ENCODE measurements around the gene CNOT3.

Gene CNOT3

DNA sequence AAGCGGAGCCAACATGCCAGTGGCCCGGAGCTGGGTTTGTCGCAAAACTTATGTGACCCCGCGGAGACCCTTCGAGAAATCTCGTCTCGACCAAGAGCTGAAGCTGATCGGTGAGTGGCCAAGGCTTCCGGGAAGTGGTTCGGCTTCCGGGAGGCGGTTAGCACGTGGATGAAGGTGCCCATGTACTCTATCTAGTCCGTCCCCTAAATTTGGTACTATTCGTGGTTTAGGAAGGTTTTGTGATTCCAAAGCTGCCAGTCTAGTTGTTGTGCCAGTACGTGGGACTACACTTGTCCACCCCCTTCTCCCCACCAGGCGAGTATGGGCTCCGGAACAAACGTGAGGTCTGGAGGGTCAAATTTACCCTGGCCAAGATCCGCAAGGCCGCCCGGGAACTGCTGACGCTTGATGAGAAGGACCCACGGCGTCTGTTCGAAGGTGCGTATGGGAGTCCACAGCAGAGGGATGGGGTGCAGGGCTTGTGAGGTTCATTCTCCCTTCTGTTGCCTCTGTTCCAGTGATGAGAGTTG lies 63.7 kb downstream of the CNOT3 start:
- no peak for TF ChIP-seq EP300 (IDR thresholded peaks at IDR 0.05; ENCODE audit: borderline replicate concordance)
- TF ChIP-seq NFIC (IDR thresholded peaks at IDR 0.05): no peak
- no peak for TF ChIP-seq RAD21 (IDR thresholded peaks at IDR 0.05; ENCODE audit: low read depth)
- TF ChIP-seq CREB1 (IDR thresholded peaks at IDR 0.05; ENCODE audit: low read depth): no peak
- TF ChIP-seq, protein P1, sequence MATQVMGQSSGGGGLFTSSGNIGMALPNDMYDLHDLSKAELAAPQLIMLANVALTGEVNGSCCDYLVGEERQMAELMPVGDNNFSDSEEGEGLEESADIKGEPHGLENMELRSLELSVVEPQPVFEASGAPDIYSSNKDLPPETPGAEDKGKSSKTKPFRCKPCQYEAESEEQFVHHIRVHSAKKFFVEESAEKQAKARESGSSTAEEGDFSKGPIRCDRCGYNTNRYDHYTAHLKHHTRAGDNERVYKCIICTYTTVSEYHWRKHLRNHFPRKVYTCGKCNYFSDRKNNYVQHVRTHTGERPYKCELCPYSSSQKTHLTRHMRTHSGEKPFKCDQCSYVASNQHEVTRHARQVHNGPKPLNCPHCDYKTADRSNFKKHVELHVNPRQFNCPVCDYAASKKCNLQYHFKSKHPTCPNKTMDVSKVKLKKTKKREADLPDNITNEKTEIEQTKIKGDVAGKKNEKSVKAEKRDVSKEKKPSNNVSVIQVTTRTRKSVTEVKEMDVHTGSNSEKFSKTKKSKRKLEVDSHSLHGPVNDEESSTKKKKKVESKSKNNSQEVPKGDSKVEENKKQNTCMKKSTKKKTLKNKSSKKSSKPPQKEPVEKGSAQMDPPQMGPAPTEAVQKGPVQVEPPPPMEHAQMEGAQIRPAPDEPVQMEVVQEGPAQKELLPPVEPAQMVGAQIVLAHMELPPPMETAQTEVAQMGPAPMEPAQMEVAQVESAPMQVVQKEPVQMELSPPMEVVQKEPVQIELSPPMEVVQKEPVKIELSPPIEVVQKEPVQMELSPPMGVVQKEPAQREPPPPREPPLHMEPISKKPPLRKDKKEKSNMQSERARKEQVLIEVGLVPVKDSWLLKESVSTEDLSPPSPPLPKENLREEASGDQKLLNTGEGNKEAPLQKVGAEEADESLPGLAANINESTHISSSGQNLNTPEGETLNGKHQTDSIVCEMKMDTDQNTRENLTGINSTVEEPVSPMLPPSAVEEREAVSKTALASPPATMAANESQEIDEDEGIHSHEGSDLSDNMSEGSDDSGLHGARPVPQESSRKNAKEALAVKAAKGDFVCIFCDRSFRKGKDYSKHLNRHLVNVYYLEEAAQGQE (IDR thresholded peaks at IDR 0.05; ENCODE audit: low read depth): no peak

DNA sequence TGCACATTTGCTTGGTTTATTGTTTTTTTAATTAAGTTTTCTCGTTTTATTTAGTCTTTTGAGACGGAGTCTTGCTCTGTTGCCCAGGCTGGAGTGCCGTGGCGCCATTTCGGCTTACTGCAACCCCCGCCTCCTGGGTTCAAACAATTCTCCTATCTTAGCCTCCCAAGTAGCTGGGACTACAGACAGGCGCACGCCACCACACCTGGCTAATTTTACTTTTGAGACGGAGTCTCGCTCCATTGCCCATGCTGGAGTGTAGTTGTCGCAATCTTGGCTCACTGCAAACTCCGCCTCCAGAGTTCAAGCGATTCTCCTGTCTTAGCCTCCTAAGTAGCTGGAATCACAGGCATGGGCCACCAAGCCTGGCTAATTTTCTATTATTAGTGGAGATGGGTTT lies 64.4 kb downstream of the CNOT3 start:
- TF ChIP-seq, protein P2, sequence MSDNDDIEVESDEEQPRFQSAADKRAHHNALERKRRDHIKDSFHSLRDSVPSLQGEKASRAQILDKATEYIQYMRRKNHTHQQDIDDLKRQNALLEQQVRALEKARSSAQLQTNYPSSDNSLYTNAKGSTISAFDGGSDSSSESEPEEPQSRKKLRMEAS (IDR thresholded peaks at IDR 0.05): no peak
- TF ChIP-seq RAD21 (IDR thresholded peaks at IDR 0.05; ENCODE audit: low read depth) (no peak), YY1 (IDR thresholded peaks at IDR 0.05; ENCODE audit: low read depth) (no peak), EP300 (IDR thresholded peaks at IDR 0.05; ENCODE audit: borderline replicate concordance) (no peak), CREB1 (IDR thresholded peaks at IDR 0.05; ENCODE audit: low read depth) (no peak), TAF1 (IDR thresholded peaks at IDR 0.05; ENCODE audit: low read depth) (no peak), FOXM1 (IDR thresholded peaks at IDR 0.05; ENCODE audit: borderline replicate concordance, low read depth) (no peak)
- TF ChIP-seq, protein P3, sequence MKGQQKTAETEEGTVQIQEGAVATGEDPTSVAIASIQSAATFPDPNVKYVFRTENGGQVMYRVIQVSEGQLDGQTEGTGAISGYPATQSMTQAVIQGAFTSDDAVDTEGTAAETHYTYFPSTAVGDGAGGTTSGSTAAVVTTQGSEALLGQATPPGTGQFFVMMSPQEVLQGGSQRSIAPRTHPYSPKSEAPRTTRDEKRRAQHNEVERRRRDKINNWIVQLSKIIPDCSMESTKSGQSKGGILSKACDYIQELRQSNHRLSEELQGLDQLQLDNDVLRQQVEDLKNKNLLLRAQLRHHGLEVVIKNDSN (IDR thresholded peaks at IDR 0.05): no peak

DNA sequence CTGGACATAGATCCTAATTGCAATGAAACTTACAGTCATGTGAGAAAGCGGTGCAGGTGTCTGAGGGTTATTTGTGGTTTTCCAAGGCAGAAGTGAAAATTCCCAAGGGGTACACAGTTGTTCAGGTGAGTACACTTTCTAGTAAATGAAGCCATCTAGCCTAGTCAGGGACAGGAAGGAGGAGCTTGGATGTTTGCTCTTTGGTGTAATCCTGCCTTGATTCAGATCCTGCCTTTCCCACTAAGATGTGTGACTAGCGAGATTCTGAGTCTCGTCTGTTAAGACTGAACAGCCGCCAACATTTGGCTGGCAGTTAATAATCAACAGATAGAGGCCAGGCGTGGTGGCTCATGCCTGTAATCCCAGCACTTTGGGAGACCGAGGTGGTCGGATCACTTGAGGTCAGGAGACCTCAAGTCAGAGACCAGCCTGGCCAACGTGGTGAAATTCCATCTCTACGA lies 65.6 kb downstream of the CNOT3 start:
- TF ChIP-seq CEBPB (IDR thresholded peaks at IDR 0.05): no peak
- TF ChIP-seq, protein P3 (IDR thresholded peaks at IDR 0.05): no peak
- TF ChIP-seq, protein P2 (IDR thresholded peaks at IDR 0.05): no peak
- TF ChIP-seq CREB1 (IDR thresholded peaks at IDR 0.05; ENCODE audit: low read depth): no peak

DNA sequence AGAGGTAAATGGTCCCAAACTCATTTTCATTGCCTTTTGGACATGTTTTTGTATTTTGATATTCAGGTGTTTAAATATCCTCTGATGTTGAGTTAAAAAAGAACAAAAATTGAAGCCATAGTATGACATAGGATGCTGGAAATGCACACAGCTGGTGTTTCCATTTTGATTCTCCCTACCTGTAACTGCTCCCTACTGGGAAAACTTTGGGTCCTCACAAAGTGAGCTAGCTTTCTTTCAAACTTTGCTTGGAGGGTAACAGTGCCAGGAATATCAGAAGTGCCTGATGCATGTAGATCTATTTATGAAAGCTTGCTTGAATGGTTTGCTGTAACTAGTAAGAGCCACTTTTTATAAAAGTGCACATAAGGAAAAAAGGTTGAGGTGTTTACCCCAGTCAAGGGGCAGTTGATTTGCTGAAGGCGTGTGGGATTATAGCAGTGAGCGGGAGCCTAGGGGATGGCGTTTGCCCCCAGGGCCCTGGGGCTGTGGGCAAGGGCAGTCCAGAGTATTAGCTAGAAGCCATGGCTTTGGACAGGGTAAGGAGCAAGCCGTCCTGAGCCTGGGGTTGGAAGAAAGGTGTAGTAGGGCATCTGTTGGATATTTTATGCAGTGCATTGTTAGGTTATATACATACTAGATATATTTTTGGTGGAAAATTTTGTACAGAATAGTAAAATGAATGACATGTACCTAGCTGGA lies 67.4 kb downstream of the CNOT3 start:
- TF ChIP-seq CEBPB (IDR thresholded peaks at IDR 0.05): no peak
- TF ChIP-seq YY1 (IDR thresholded peaks at IDR 0.05; ENCODE audit: low read depth): no peak
- TF ChIP-seq FOXM1 (IDR thresholded peaks at IDR 0.05; ENCODE audit: borderline replicate concordance, low read depth): no peak

All from Ishikawa (cell line).